Prostate gland (tissue), 2 donors: ENCODE results near the gene ZNF354C.

Experiments used
- CTCF ChIP-seq, 4 experiments: fragments of 200-600 bp in 2 of 4; fragments of 450-650 bp in 2 of 4; sonication (generic) in 2 of 4; IDR thresholded peaks; 1 replicate in 3 of 4; 2 replicates in 1 of 4; pipeline ENCODE4 v1.5.1; 2016 to 2019; ENCODE audit warnings: antibody characterized with exemption in 4 of 4, mild to moderate bottlenecking in 2 of 4, moderate library complexity in 2 of 4
- POLR2A ChIP-seq: fragments of 450-650 bp; IDR thresholded peaks from one replicate; pipeline ENCODE4 v1.6.1; 2016; ENCODE audit warnings: antibody characterized with exemption, mild to moderate bottlenecking

- peak; percentile 39 for TF ChIP-seq POLR2A
- TF ChIP-seq CTCF (IDR thresholded peaks at IDR 0.05) = peak in 2 of 4 experiments; percentile 12 to 20
Observed at GRCh38 chr5:179023528-179024189, 36.5 kb upstream of the ZNF354C start, which contains the start of gene ZNF879.
